ENCODE measurements around the gene ECI1. TPM values are rescaled to one million over a fixed set of nuclear protein-coding genes. Genes with fewer than 3 reads are reported as not detected.
A peak's percentile ranks its signal among the peaks of the same experiment; 100 is the strongest.

ECI1 gene
- polyA plus RNA-seq, 3 donors, result 29.9 to 74.5 (median 52.3) TPM

DNA sequence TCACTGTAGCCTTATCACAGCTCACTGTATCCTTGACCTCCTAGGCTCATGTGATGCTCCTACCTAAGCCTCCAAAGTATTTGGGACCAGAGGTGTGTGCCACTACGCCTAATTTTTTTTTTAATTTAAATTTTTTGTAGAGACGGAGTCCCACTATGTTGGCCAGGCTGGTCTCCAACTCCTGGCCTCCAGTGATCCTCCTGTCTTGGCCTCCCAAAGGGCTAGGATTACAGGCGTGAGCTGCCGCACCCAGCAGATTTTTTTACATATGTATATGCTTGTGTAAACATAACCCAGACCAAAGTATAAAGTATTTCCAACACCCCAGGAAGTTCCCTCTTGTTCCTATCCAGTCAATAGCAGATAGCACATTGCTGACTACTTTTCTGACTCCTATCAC lies 35.1 kb downstream of the ECI1 start:
- H3K27ac Mint-ChIP-seq, result peak overlapping the region in 2 of 7 donors; percentile 18 to 20

DNA sequence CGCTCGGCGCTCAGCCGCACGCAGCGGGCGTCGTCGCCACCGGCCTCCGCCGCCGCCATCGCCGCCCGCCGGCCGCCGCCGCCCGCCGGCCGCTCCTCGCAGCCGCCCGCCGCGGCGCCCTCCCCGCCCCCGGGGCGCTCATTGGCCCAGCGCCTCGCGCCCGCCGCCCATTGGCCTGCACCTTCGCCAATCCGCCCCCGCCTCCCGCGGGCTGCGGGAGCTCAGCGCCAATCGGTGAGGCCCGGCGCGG lies 36.7 kb downstream of the ECI1 start, which contains the start of gene PGP:
TSS of gene PGP (minus strand) at position 122 of the 250 bp plus-strand sequence. CDS start at position 59, 63 bp downstream.
- intact Hi-C loops (cut with micrococcal nuclease), result no loop called here
- H3K4me2 ChIP-seq (replicated peaks; ENCODE audit: extremely low read depth, low read length, poor library complexity, severe bottlenecking), result peak within 1 kb of the TSS; percentile 87
- Mint-ChIP-seq H3K27me3 (ENCODE audit: low read depth in 3 of 3) (peaks cover 0 to 6% (median 0%) of the 10 kb centered on the region in 3 donors), H3K9me3 (peaks cover 0 to 2% (median 0%) of the 10 kb centered on the region in 7 donors), H3K27ac (peak within 1 kb of the TSS; percentile 84 to 96 (median 92)), H3K4me1 (peaks cover 24% of the 10 kb centered on the region), H3K36me3 (peaks cover 6 to 17% of the 10 kb centered on the region in 2 donors), H3K4me3 (peak within 1 kb of the TSS; percentile 80 to 89)
- TF ChIP-seq, protein P1, sequence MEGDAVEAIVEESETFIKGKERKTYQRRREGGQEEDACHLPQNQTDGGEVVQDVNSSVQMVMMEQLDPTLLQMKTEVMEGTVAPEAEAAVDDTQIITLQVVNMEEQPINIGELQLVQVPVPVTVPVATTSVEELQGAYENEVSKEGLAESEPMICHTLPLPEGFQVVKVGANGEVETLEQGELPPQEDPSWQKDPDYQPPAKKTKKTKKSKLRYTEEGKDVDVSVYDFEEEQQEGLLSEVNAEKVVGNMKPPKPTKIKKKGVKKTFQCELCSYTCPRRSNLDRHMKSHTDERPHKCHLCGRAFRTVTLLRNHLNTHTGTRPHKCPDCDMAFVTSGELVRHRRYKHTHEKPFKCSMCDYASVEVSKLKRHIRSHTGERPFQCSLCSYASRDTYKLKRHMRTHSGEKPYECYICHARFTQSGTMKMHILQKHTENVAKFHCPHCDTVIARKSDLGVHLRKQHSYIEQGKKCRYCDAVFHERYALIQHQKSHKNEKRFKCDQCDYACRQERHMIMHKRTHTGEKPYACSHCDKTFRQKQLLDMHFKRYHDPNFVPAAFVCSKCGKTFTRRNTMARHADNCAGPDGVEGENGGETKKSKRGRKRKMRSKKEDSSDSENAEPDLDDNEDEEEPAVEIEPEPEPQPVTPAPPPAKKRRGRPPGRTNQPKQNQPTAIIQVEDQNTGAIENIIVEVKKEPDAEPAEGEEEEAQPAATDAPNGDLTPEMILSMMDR (IDR thresholded peaks at IDR 0.05), result no peak
- peaks cover 22 to 28% of the 10 kb centered on the region in 2 donors for H3K4me1 ChIP-seq (ENCODE audit: control insufficient read depth in 1 of 2, insufficient read depth in 2 of 2, low read length in 2 of 2)
- peak within 1 kb of the TSS; percentile 85 for H3K9ac ChIP-seq (ENCODE audit: insufficient read depth, low read length, poor library complexity, severe bottlenecking)
- H4K20me1 ChIP-seq (ENCODE audit: insufficient read depth, low read length), result peaks cover 30% of the 10 kb centered on the region
- H3K27ac ChIP-seq (ENCODE audit: low read depth in 1 of 2, low read length in 2 of 2), result peak within 1 kb of the TSS; percentile 82 to 89
- under 1% methylated on average over 48 of the region's 48 CpGs for WGBS (ENCODE audit: insufficient coverage)
- H3K4me3 ChIP-seq (replicated peaks in 1 of 3; ENCODE audit: low read depth in 2 of 3, low read length in 3 of 3), result peak within 1 kb of the TSS; percentile 60 to 83 (median 68)
- no peak for DNase-seq
- H3K27me3 ChIP-seq (ENCODE audit: control insufficient read depth in 2 of 2, insufficient read depth in 2 of 2, low read length in 2 of 2), result no peaks in the 10 kb centered on the region
- peak within 1 kb of the TSS; percentile 87 for H2AFZ ChIP-seq (ENCODE audit: insufficient read depth, low read depth, low read length, poor library complexity, severe bottlenecking)
- peaks cover 32% of the 10 kb centered on the region for H3K79me2 ChIP-seq (ENCODE audit: insufficient read depth, low read length)
- no peaks in the 10 kb centered on the region for H3K9me3 ChIP-seq (replicated peaks in 1 of 2; ENCODE audit: control insufficient read depth in 1 of 2, insufficient read depth in 1 of 2, low read length in 2 of 2)
- peaks cover 3 to 8% of the 10 kb centered on the region in 2 donors for H3K36me3 ChIP-seq (replicated peaks in 1 of 2; ENCODE audit: control insufficient read depth in 1 of 2, insufficient read depth in 2 of 2, low read length in 2 of 2)

More for the DNA sequence above, 35.1 kb downstream of the ECI1 start:
- H3K4me2 ChIP-seq (replicated peaks; ENCODE audit: extremely low read depth, low read length, poor library complexity, severe bottlenecking), result no peak overlapping the region
- no CpG with 5 or more reads among the region's 4 CpGs for WGBS (ENCODE audit: insufficient coverage)
- no peaks in the 10 kb centered on the region for H3K27me3 ChIP-seq (ENCODE audit: control insufficient read depth in 2 of 2, insufficient read depth in 2 of 2, low read length in 2 of 2)
- H2AFZ ChIP-seq (ENCODE audit: insufficient read depth, low read depth, low read length, poor library complexity, severe bottlenecking), result no peak overlapping the region
- H3K36me3 ChIP-seq (replicated peaks in 1 of 2; ENCODE audit: control insufficient read depth in 1 of 2, insufficient read depth in 2 of 2, low read length in 2 of 2), result peaks cover 2 to 5% of the 10 kb centered on the region in 2 donors
- no peak overlapping the region for H3K4me3 ChIP-seq (replicated peaks in 1 of 3; ENCODE audit: low read depth in 2 of 3, low read length in 3 of 3)
- peaks cover 22 to 28% of the 10 kb centered on the region in 2 donors for H3K4me1 ChIP-seq (ENCODE audit: control insufficient read depth in 1 of 2, insufficient read depth in 2 of 2, low read length in 2 of 2)
- TF ChIP-seq, protein P1 (IDR thresholded peaks at IDR 0.05), result no peak
- Mint-ChIP-seq H3K4me1 (peaks cover 24% of the 10 kb centered on the region), H3K27me3 (ENCODE audit: low read depth in 3 of 3) (peaks cover 0 to 7% (median 3%) of the 10 kb centered on the region in 3 donors), H3K4me3 (no peak overlapping the region), H3K36me3 (peaks cover 6 to 9% of the 10 kb centered on the region in 2 donors), H3K9me3 (peaks cover 0 to 2% (median 0%) of the 10 kb centered on the region in 7 donors)
- H4K20me1 ChIP-seq (ENCODE audit: insufficient read depth, low read length), result peaks cover 23% of the 10 kb centered on the region
- intact Hi-C loops (cut with micrococcal nuclease), result no loop called here
- no peak overlapping the region for H3K9ac ChIP-seq (ENCODE audit: insufficient read depth, low read length, poor library complexity, severe bottlenecking)
- no peak overlapping the region for H3K27ac ChIP-seq (ENCODE audit: low read depth in 1 of 2, low read length in 2 of 2)
- peaks cover 27% of the 10 kb centered on the region for H3K79me2 ChIP-seq (ENCODE audit: insufficient read depth, low read length)
- no peaks in the 10 kb centered on the region for H3K9me3 ChIP-seq (replicated peaks in 1 of 2; ENCODE audit: control insufficient read depth in 1 of 2, insufficient read depth in 1 of 2, low read length in 2 of 2)
- DNase-seq, result no peak
